Measurements from ENCODE around the gene BPI.

DNA sequence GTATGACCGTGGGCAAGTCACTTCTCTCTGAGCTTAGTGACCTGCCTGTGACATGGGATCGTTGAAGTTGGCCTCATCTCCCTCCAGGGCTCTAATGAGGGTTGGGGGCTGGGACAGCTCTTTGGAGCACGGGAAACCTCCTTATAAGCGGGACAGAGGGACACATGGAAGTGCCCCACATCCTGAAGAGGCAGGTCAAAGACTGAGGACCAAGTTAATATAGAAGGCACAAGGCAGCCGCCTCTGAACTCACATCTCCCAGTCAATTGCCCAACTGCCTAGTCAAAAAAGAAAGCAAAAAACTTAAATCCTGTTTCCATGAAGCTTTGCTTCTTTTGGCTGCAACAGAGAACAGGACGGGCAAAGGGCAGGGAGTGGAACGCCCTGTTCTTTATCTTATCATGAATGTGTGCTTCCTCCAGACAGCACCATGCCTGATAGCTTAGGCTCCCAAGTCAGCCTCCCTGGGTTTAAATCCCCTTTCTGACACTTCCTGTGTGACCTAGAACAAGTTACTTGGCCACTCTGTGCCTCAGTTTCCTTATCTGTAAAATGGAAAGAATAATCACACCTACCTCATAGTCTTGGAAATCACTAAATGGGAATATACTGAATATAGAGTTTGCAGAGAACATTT is 69.4 kb downstream of the BPI start:
- TF ChIP-seq, protein P1, sequence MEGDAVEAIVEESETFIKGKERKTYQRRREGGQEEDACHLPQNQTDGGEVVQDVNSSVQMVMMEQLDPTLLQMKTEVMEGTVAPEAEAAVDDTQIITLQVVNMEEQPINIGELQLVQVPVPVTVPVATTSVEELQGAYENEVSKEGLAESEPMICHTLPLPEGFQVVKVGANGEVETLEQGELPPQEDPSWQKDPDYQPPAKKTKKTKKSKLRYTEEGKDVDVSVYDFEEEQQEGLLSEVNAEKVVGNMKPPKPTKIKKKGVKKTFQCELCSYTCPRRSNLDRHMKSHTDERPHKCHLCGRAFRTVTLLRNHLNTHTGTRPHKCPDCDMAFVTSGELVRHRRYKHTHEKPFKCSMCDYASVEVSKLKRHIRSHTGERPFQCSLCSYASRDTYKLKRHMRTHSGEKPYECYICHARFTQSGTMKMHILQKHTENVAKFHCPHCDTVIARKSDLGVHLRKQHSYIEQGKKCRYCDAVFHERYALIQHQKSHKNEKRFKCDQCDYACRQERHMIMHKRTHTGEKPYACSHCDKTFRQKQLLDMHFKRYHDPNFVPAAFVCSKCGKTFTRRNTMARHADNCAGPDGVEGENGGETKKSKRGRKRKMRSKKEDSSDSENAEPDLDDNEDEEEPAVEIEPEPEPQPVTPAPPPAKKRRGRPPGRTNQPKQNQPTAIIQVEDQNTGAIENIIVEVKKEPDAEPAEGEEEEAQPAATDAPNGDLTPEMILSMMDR (optimal IDR thresholded peaks at IDR 0.05 in 1 of 3, IDR thresholded peaks at IDR 0.05 in 1 of 3, conservative IDR thresholded peaks at IDR 0.05 in 1 of 3; ENCODE audit: extremely low read depth in 1 of 3, insufficient read depth in 2 of 3, low read length in 3 of 3): no peak
- no peak for TF ChIP-seq EZH2 (IDR thresholded peaks at IDR 0.05; ENCODE audit: low read length)

All from keratinocyte (primary cell).